HepG2 (cell line): ENCODE measurements around the gene MORC3. TPM values are rescaled to one million over a fixed set of nuclear protein-coding genes. Genes with fewer than 3 reads are reported as not detected.

Experiments used
- CSRNP2 ChIP-seq: sonication (generic); formaldehyde crosslinking; conservative IDR thresholded peaks from 2 replicates; pipeline ENCODE4 v1.8.0; 2022; ENCODE audit warnings: low read depth, missing genetic modification reagents
- FOXO4 ChIP-seq: sonication (generic); formaldehyde crosslinking; conservative IDR thresholded peaks from 2 replicates; pipeline ENCODE4 v1.8.1; 2023; ENCODE audit warnings: missing genetic modification reagents
- HBP1 ChIP-seq: IDR thresholded peaks from 2 replicates; pipeline ENCODE4 v1.6.1; 2016; ENCODE audit warnings: low read depth, control low read depth
- KLF9 ChIP-seq: IDR thresholded peaks from 2 replicates; pipeline ENCODE4 v1.6.1; 2016; ENCODE audit warnings: low read depth
- MED1 ChIP-seq: sonication (generic); formaldehyde crosslinking; IDR thresholded peaks from 2 replicates; pipeline ENCODE4 v1.4.0; 2020; ENCODE audit warnings: missing genetic modification reagents
- MLXIP ChIP-seq: sonication (generic); formaldehyde crosslinking; IDR thresholded peaks from 2 replicates; pipeline ENCODE4 v1.9.0; 2021; ENCODE audit warnings: missing genetic modification reagents, borderline replicate concordance
- MTF1 ChIP-seq: sonication (generic); formaldehyde crosslinking; IDR thresholded peaks from 2 replicates; pipeline ENCODE4 v1.5.0; 2020; ENCODE audit warnings: missing genetic modification reagents
- RARG ChIP-seq: sonication (generic); formaldehyde crosslinking; IDR thresholded peaks from 2 replicates; pipeline ENCODE4 v1.4.0; 2020; ENCODE audit warnings: low read depth, mild to moderate bottlenecking, missing genetic modification reagents
- REPIN1 ChIP-seq: sonication (generic); formaldehyde crosslinking; IDR thresholded peaks from 2 replicates; pipeline ENCODE4 v1.8.0; 2022; ENCODE audit warnings: missing genetic modification reagents, low read depth, mild to moderate bottlenecking, borderline replicate concordance
- SRSF9 ChIP-seq: fragments of 200-400 bp; formaldehyde crosslinking; IDR thresholded peaks from 2 replicates; pipeline ENCODE4 v1.6.1; 2018; ENCODE audit warnings: borderline replicate concordance, mild to moderate bottlenecking, low read depth, low read length; ENCODE audit not compliant: insufficient read depth, poor library complexity, severe bottlenecking
- TARDBP ChIP-seq: sonication (generic); formaldehyde crosslinking; IDR thresholded peaks from 2 replicates; pipeline ENCODE4 v1.8.0; 2022; ENCODE audit warnings: mild to moderate bottlenecking, missing genetic modification reagents
- ZBTB42 ChIP-seq: sonication (generic); formaldehyde crosslinking; IDR thresholded peaks from 2 replicates; pipeline ENCODE4 v1.5.0; 2020; ENCODE audit warnings: mild to moderate bottlenecking, missing genetic modification reagents
- ZNF512B ChIP-seq: sonication (generic); formaldehyde crosslinking; IDR thresholded peaks from 2 replicates; pipeline ENCODE4 v1.5.1; 2020; ENCODE audit warnings: missing genetic modification reagents, mild to moderate bottlenecking, borderline replicate concordance
- ZNF775 ChIP-seq: sonication (generic); formaldehyde crosslinking; IDR thresholded peaks from 2 replicates; pipeline ENCODE4 v1.4.0; 2020; ENCODE audit warnings: missing genetic modification reagents, mild to moderate bottlenecking, moderate library complexity, borderline replicate concordance
- polyA plus RNA-seq, 8 experiments: library from polyadenylated mRNA; depleted of rRNA in 3 of 8; stranded (reverse) in 7 of 8; unstranded in 1 of 8; fragments of >200 nt; fragmentation: Illumina TruSeq in 4 of 8; extraction: Trizol in 4 of 8; gene quantifications; 2 replicates each; pipeline versions ENCODE4 v1.2.1 to v1.2.3, GENCODE V29; 2011 to 2016; ENCODE audit warnings: low read depth in 4 of 8, missing spikeins in 1 of 8, mixed read lengths in 1 of 8; ENCODE audit not compliant: insufficient read depth in 1 of 8
- total RNA-seq, 5 experiments: library from RNA; depleted of rRNA; stranded (reverse); fragments of >200 nt; fragmentation: Illumina TruSeq; extraction: Trizol; gene quantifications; 2 replicates each; pipeline ENCODE4 v1.2.3, GENCODE V29; 2016; ENCODE audit warnings: low read depth in 1 of 5

Gene MORC3
- total and polyA plus RNA-seq, 2 of the 13 experiments (the other 11 are each of a cell fraction or from before 2014, with no cell fraction given): 12.9 to 19.5 TPM

GRCh38 chr21:36320421-36321324 lies 676 bp downstream of the MORC3 start (continued):
- TF ChIP-seq REPIN1 (CRISPR knock-in tag): no peak
- TF ChIP-seq ZNF775: no peak
- TF ChIP-seq ZNF512B: no peak
- no peak for TF ChIP-seq HBP1 (CRISPR knock-in tag)
- TF ChIP-seq MED1 (CRISPR knock-in tag): peak; percentile 42; the same call in 1 of the 2 replicates
- TF ChIP-seq FOXO4 (CRISPR knock-in tag): no peak
- no peak for TF ChIP-seq CSRNP2 (CRISPR knock-in tag)
- no peak for TF ChIP-seq MLXIP
- no peak for TF ChIP-seq MTF1 (CRISPR knock-in tag)
- no peak for TF ChIP-seq ZBTB42 (CRISPR knock-in tag)
- TF ChIP-seq TARDBP (CRISPR knock-in tag): no peak
- TF ChIP-seq KLF9 (CRISPR knock-in tag): no peak
- no peak for TF ChIP-seq SRSF9
- TF ChIP-seq RARG (CRISPR knock-in tag): no peak
